Right atrium auricular region (tissue), 2 donors: ENCODE results near the gene IGF2R. TPM values are rescaled to one million over a fixed set of nuclear protein-coding genes. Genes with fewer than 3 reads are reported as not detected.

Experiments
- DNase-seq: peaks from one replicate; pipeline ENCODE4 v3.0.0-alpha.2; 2019; ENCODE audit warnings: low spot score
- H3K27ac ChIP-seq, 2 donors: fragments of 200-600 bp; sonication (generic); 1 replicate in 1 of 2; 2 replicates in 1 of 2; pipeline ENCODE4 v1.5.1; 2016 to 2019
- H3K27me3 ChIP-seq, 2 donors: fragments of 200-600 bp; sonication (generic); one replicate each; pipeline versions ENCODE4 v1.5.1 to v1.6.0; 2017 to 2019
- H3K36me3 ChIP-seq: fragments of 200-600 bp; sonication (generic); one replicate; pipeline ENCODE4 v1.5.1; 2016
- H3K4me1 ChIP-seq, 2 donors: fragments of 200-600 bp; sonication (generic); one replicate each; pipeline versions ENCODE4 v1.5.1 to v1.6.0; 2017 to 2019
- H3K4me3 ChIP-seq, 2 donors: fragments of 200-600 bp; sonication (generic); 1 replicate in 1 of 2; 2 replicates in 1 of 2; pipeline ENCODE4 v1.5.1; 2017 to 2019; ENCODE audit warnings: mild to moderate bottlenecking in 1 of 2, moderate library complexity in 1 of 2
- H3K9me3 ChIP-seq, 2 donors: fragments of 200-600 bp; sonication (generic); one replicate each; pipeline ENCODE4 v1.5.1; 2019
- total RNA-seq, 2 donors: library from RNA; depleted of rRNA; stranded (reverse); fragments of >200 nt; gene quantifications; one replicate each; pipeline ENCODE4 v1.1.0, GENCODE V29; 2016
- TF ChIP-seq, protein P1 (sequence below), 2 donors: fragments of 200-600 bp; sonication (generic); IDR thresholded peaks; one replicate each; pipeline ENCODE4 v1.5.1; 2019; ENCODE audit warnings: antibody characterized with exemption in 2 of 2

Gene IGF2R
- total RNA-seq, 2 donors from 2014 or later: 47.9 to 48.9 TPM

DNA sequence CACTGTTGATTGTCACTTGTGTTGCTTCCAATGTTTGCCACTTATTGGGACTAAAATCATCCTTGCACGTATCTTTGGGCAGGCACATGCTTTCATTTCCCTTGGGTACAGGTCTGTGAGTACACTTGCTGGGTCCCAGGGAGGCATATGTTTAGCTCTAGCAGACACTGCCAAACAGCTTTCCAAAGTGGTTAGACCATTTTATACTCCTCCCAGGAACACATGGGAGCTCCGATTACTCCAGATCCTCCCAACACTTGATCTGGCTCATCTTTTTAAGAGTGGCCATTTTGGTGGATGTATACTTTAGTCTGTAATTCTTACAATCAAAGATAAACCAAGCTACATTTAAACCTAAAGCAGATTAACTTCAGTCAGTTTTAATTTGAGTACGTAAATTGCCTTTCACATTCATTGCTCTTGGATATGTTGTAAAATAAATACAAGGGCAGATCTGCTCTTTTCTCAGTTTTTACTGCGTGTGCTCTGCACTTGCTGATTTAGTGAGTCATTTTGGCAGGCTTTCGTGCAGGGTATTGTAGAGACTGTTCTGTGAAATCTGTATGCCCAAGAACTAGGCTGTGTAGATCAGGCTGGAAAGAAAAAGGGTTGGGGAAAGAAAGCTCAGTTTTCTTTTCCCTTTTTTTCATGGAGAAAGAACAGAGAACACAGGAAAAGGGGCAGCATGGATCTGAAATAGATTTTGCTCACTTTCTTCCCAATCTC lies 172.3 kb downstream of the IGF2R start:
- Histone ChIP-seq H3K4me3 (no peak overlapping the region), H3K27me3 (no peaks in the 10 kb centered on the region), H3K9me3 (no peaks in the 10 kb centered on the region), H3K27ac (no peak overlapping the region), H3K36me3 (no peaks in the 10 kb centered on the region), H3K4me1 (peaks cover 0 to 4% of the 10 kb centered on the region in 2 donors)
- peak; percentile 34 for DNase-seq
- TF ChIP-seq, protein P1, sequence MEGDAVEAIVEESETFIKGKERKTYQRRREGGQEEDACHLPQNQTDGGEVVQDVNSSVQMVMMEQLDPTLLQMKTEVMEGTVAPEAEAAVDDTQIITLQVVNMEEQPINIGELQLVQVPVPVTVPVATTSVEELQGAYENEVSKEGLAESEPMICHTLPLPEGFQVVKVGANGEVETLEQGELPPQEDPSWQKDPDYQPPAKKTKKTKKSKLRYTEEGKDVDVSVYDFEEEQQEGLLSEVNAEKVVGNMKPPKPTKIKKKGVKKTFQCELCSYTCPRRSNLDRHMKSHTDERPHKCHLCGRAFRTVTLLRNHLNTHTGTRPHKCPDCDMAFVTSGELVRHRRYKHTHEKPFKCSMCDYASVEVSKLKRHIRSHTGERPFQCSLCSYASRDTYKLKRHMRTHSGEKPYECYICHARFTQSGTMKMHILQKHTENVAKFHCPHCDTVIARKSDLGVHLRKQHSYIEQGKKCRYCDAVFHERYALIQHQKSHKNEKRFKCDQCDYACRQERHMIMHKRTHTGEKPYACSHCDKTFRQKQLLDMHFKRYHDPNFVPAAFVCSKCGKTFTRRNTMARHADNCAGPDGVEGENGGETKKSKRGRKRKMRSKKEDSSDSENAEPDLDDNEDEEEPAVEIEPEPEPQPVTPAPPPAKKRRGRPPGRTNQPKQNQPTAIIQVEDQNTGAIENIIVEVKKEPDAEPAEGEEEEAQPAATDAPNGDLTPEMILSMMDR (IDR thresholded peaks at IDR 0.05): no peak

DNA sequence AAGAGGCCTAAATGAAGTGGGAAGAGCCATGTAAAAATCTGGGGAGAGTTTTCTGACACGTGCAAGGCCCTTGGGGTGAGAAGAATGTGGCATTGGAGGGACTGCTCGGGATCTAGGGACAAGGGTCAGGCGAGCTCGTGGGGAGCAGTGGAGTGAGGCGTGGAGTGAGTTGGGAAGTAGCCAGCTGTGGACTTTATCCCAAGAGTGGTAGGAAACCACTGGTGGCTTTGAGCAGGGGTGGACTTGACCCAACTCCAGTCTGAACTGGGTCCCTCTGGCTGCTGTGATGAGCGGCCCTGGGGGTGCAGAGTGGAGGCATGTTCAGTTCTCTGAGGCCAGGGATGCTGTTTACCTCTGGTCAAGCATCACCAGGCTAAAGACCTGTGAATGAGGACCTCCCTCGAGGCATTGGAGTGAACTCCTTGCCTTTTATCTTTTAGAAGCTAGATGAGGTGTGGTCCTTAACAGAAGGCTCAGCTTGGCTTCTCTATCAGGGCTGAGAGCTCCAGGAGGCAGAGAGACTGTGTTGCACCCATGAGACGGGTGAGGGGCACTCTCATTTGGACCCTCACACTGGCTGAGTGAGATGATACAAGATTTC lies 173.3 kb downstream of the IGF2R start:
- no peak overlapping the region for H3K27ac ChIP-seq
- no peak for DNase-seq

DNA sequence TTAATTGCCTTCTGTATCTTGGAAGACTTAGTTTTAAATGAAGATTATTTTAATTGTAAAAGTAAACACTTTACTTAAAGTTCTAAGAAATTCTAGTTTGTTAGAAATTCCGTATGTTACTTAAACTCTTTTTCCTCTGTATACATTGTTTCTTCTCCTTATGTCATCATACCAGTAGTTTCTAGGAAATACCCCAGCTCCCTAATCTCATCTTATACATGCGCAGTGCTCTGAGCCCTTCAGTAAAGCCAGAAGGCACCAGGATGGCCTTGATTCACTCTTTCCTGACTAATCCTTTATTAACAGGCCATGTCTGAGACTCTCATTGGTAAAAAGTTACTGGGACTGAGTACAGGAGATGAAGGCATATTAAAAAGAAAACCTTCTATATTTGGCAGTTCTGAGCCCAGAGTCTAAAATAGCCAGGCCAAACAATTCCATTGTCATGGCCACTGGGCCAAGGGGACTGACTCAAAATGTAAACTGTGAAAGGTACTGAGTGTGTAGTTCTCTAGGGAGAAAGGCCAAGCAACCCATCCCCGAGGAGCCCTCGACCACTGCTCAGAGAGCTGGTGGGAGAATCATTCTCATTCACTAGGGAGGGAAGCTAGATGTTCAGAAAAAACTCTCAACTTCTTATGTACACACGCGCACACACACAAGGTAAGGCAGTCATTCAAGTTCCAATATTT lies 177.7 kb downstream of the IGF2R start:
- Histone ChIP-seq H3K27me3 (no peaks in the 10 kb centered on the region), H3K36me3 (no peaks in the 10 kb centered on the region), H3K4me3 (no peak overlapping the region), H3K27ac (no peak overlapping the region), H3K9me3 (peaks cover 0 to 6% of the 10 kb centered on the region in 2 donors), H3K4me1 (no peaks in the 10 kb centered on the region)
- no peak for DNase-seq
- TF ChIP-seq, protein P1 (IDR thresholded peaks at IDR 0.05): no peak

More for the DNA sequence above, 173.3 kb downstream of the IGF2R start:
- Histone ChIP-seq H3K27me3 (no peaks in the 10 kb centered on the region), H3K36me3 (no peaks in the 10 kb centered on the region), H3K4me3 (no peak overlapping the region), H3K9me3 (no peaks in the 10 kb centered on the region), H3K4me1 (peaks cover 0 to 4% of the 10 kb centered on the region in 2 donors)
- TF ChIP-seq, protein P1 (IDR thresholded peaks at IDR 0.05): no peak

DNA sequence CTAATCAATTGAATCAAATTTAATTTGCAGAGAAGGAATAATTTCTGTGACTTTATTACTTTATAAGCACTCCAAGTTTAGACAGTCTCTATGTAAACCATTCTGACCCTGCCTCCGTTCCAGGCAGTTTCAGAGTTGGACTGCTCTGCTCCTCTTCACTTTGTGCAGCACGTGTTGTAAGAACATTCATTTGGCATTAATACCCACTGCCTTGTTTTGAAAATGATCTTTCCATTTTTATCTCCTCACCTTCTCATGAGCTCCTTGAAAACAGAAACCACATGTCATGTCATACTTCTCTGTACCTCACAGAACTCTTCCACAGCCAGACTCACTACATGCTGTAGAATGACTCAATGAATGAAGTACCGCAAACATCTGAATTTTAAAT lies 178.3 kb downstream of the IGF2R start:
- TF ChIP-seq, protein P1 (IDR thresholded peaks at IDR 0.05): no peak
- Histone ChIP-seq H3K36me3 (no peaks in the 10 kb centered on the region), H3K4me1 (no peaks in the 10 kb centered on the region), H3K9me3 (peaks cover 0 to 7% of the 10 kb centered on the region in 2 donors), H3K4me3 (no peak overlapping the region), H3K27me3 (no peaks in the 10 kb centered on the region), H3K27ac (no peak overlapping the region)
- no peak for DNase-seq

DNA sequence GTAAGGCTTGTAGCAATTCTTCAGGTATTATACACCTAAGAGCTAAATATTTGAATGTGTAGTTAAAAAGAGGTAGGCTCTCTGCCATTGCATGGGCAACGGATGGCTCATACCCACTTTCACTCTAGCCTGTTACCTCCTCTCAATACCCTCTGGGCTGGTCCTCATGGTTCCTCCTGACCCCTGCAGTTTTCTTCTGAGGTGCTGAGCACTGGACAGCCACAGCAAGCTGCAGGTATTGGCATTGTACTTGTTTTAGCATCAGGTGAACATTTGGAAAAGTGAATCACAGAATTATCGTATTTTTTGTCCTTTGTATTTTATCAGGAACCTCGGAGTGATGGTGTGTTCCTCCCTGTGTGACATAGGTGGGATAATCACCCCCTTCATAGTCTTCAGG lies 185.6 kb downstream of the IGF2R start:
- Histone ChIP-seq H3K36me3 (no peaks in the 10 kb centered on the region), H3K9me3 (peaks cover 0 to 17% of the 10 kb centered on the region in 2 donors), H3K27ac (no peak overlapping the region), H3K4me3 (no peak overlapping the region), H3K27me3 (no peaks in the 10 kb centered on the region), H3K4me1 (no peaks in the 10 kb centered on the region)
- TF ChIP-seq, protein P1 (IDR thresholded peaks at IDR 0.05): no peak
- DNase-seq: peak; percentile 23
